GM19193 (cell line): ENCODE data around the gene MAB21L4.

ENCODE experiments used
- POLR2A ChIP-seq: IDR thresholded peaks from 4 replicates; pipeline ENCODE4 v1.6.1; 2011; ENCODE audit not compliant: insufficient read depth, insufficient read length; ENCODE audit errors: extremely low read depth

MAB21L4 gene

DNA sequence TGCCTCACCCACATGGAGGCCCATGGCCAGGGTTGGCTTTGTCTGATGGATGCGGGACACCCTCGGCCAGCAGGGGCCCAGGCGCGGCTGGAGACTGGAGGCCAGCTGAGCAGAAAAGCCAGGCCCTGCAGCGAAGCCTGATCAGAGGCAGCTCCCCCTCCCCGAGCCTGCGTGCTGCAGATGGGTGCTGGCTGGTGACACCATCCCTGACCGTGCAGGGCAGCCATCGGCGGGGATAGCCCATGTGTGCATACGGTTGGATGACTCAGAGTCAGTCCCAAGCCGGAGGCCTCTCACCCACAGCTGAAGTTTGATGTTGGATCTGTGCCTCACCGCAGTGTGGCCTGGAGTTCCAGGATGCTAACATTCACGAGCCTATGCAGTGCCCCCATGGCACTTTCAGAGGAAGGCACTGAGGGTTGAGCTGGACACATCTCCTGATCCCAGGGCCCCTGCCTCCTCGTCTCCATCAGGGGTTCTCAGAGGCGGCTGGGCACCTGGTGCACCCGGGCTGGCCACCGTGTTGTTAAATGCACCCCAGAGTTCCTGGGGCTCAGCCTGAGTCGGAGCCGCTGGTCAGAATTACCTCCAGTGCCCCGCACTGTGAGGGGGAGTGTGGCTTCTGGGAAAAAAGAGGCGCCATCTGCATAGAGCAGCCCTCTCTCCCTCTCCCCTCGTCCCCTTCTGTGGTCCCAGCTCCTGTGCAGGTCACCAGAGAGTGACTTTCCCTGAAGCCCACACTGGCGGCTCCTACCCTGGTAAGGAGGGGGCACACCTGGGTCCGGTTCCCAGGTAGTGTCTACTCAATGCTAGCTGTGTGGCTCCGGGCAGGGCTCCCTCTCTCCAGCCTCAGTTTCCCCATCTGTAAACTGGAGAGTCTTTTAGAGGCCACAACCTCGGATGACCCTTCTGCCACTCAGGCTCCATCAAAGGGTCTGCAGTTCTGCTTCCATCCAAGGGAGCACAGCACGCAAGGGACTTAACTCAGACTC, 56.5 kb downstream of the MAB21L4 start:
- TF ChIP-seq POLR2A = no peak

DNA sequence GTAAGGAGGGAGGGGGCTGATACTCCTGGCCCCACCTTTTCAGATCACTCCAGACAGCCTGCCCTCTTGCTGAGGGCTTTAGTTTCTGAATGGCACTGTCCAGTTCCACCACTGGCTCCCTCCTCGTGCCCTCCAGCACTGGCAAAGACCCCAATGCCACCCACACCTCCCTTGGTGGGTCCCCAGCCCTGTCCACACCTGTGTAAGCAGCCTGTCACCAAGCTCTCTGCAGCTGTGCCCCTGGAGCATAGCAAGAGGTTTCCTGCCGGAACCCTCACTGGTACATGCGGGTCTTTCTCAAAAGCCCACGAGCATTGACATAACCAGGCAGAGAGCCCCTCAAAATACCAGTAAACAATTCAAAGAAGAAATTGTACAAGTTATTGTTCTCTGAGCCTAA, 58.3 kb downstream of the MAB21L4 start:
- no peak for TF ChIP-seq POLR2A

DNA sequence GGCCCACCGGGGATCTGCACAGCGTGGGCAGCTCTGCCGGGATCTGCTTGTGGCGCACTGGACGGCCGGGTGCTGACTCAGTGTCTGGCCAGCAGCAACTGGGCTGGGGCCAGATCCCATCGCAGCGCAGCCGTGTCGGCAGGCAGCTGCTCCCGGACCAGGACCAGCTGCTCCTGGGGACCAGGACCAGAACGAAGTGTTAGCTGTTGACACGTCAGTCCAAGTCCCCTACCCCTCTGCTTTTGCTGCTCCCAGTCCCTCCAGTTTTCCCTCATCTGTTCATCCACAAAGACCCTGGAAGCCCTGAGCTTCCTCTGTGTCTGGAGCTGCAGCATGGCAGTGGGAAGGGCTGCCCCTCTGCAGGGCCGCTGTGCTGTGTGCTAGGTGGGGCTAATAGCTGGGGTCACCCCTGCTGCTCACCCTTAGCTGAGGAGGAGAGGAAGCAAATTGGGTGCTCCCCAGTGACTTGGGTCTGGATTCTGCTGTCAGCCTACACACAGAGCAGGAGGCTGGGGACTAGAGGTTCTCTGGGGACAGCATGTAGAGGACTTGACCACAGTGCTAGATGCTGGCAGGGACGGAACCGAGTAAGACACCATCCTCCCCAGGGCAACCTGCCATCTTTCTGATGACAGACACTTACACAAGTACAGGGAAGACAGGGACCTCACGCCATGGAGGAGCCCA, 59.0 kb downstream of the MAB21L4 start:
- no peak for TF ChIP-seq POLR2A
